ENCODE measurements around the gene TEK. TPM values are rescaled to one million over a fixed set of nuclear protein-coding genes. Genes with fewer than 3 reads are reported as not detected.

TEK gene
- total and polyA plus RNA-seq, 2 experiments from 2014 or later = 2.0 to 5.6 TPM

- Histone ChIP-seq H3K27ac (no peak overlapping the region), H3K79me2 (no peaks in the 10 kb centered on the region), H3K4me3 (no peak overlapping the region), H3K27me3 (no peaks in the 10 kb centered on the region), H3K9me2 (replicated peaks; ENCODE audit: insufficient read depth) (no peaks in the 10 kb centered on the region), H3K4me2 (no peak overlapping the region), H3K9me3 (ENCODE audit: low read depth) (no peaks in the 10 kb centered on the region), H2AFZ (no peak overlapping the region), H4K20me1 (ENCODE audit: insufficient read depth, poor library complexity, severe bottlenecking) (no peaks in the 10 kb centered on the region), H3K36me3 (replicated peaks; ENCODE audit: insufficient read depth, low read depth) (no peaks in the 10 kb centered on the region), H3K4me1 (ENCODE audit: insufficient read depth) (no peaks in the 10 kb centered on the region)
- WGBS (ENCODE audit: low lambda C conversion rate, missing lambda C conversion rate) = 97% methylated on average over 3 of the region's 3 CpGs
- no peak for TF ChIP-seq CTCF (IDR thresholded peaks at IDR 0.05; ENCODE audit: poor library complexity)
- no peak for TF ChIP-seq EZH2phosphoT487 (IDR thresholded peaks at IDR 0.05; ENCODE audit: low read depth, severe bottlenecking, unreplicated experiment)
- TF ChIP-seq EZH2 (IDR thresholded peaks at IDR 0.05; ENCODE audit: borderline replicate concordance) = no peak
- DNase-seq (ENCODE audit: low spot score) = no peak
Measured at GRCh38 chr9:27168951-27169350, 59.9 kb downstream of the TEK start.

- no peaks in the 10 kb centered on the region for H3K4me1 ChIP-seq (ENCODE audit: insufficient read depth)
- H2AFZ ChIP-seq = no peak overlapping the region
- no peaks in the 10 kb centered on the region for H3K9me2 ChIP-seq (replicated peaks; ENCODE audit: insufficient read depth)
- H3K27me3 ChIP-seq = no peaks in the 10 kb centered on the region
- TF ChIP-seq EZH2 (IDR thresholded peaks at IDR 0.05; ENCODE audit: borderline replicate concordance) = no peak
- H3K36me3 ChIP-seq (replicated peaks; ENCODE audit: insufficient read depth, low read depth) = no peaks in the 10 kb centered on the region
- no peak overlapping the region for H3K4me3 ChIP-seq
- no peak overlapping the region for H3K4me2 ChIP-seq
- H3K27ac ChIP-seq = no peak overlapping the region
- H3K79me2 ChIP-seq = no peaks in the 10 kb centered on the region
- WGBS (ENCODE audit: low lambda C conversion rate, missing lambda C conversion rate) = 93% methylated on average over 3 of the region's 3 CpGs
- no peaks in the 10 kb centered on the region for H3K9me3 ChIP-seq (ENCODE audit: low read depth)
- H4K20me1 ChIP-seq (ENCODE audit: insufficient read depth, poor library complexity, severe bottlenecking) = no peaks in the 10 kb centered on the region
- DNase-seq (ENCODE audit: low spot score) = no peak
Measured at GRCh38 chr9:27176971-27177370, 67.9 kb downstream of the TEK start.

- H3K36me3 ChIP-seq (replicated peaks; ENCODE audit: insufficient read depth, low read depth) = no peaks in the 10 kb centered on the region
- H3K4me3 ChIP-seq = no peak overlapping the region
- no peak overlapping the region for H3K4me2 ChIP-seq
- H3K4me1 ChIP-seq (ENCODE audit: insufficient read depth) = no peaks in the 10 kb centered on the region
- no peaks in the 10 kb centered on the region for H3K9me2 ChIP-seq (replicated peaks; ENCODE audit: insufficient read depth)
- no peak overlapping the region for H2AFZ ChIP-seq
- 86% methylated on average over 2 of the region's 2 CpGs for WGBS (ENCODE audit: low lambda C conversion rate, missing lambda C conversion rate)
- TF ChIP-seq CTCF (IDR thresholded peaks at IDR 0.05; ENCODE audit: poor library complexity) (no peak), EZH2 (IDR thresholded peaks at IDR 0.05; ENCODE audit: borderline replicate concordance) (no peak), EZH2phosphoT487 (IDR thresholded peaks at IDR 0.05; ENCODE audit: low read depth, severe bottlenecking, unreplicated experiment) (no peak)
- no peaks in the 10 kb centered on the region for H3K79me2 ChIP-seq
- no peak for DNase-seq (ENCODE audit: low spot score)
- no peak overlapping the region for H3K27ac ChIP-seq
- no peaks in the 10 kb centered on the region for H3K9me3 ChIP-seq (ENCODE audit: low read depth)
- H3K27me3 ChIP-seq = no peaks in the 10 kb centered on the region
- no peaks in the 10 kb centered on the region for H4K20me1 ChIP-seq (ENCODE audit: insufficient read depth, poor library complexity, severe bottlenecking)
Measured at GRCh38 chr9:27179245-27179865, 70.3 kb downstream of the TEK start.

GRCh38 chr9:27181381-27181780 lies 72.4 kb downstream of the TEK start:
- no peak overlapping the region for H3K27ac ChIP-seq
- no peaks in the 10 kb centered on the region for H3K4me1 ChIP-seq (ENCODE audit: insufficient read depth)
- no peaks in the 10 kb centered on the region for H3K79me2 ChIP-seq
- no peaks in the 10 kb centered on the region for H3K36me3 ChIP-seq (replicated peaks; ENCODE audit: insufficient read depth, low read depth)
- no peaks in the 10 kb centered on the region for H3K9me3 ChIP-seq (ENCODE audit: low read depth)
- H3K9me2 ChIP-seq (replicated peaks; ENCODE audit: insufficient read depth) = no peaks in the 10 kb centered on the region
- no peak overlapping the region for H3K4me3 ChIP-seq
- H4K20me1 ChIP-seq (ENCODE audit: insufficient read depth, poor library complexity, severe bottlenecking) = no peaks in the 10 kb centered on the region
- TF ChIP-seq CTCF (IDR thresholded peaks at IDR 0.05; ENCODE audit: poor library complexity) = no peak
- TF ChIP-seq EZH2 (IDR thresholded peaks at IDR 0.05; ENCODE audit: borderline replicate concordance) = no peak
- TF ChIP-seq EZH2phosphoT487 (IDR thresholded peaks at IDR 0.05; ENCODE audit: low read depth, severe bottlenecking, unreplicated experiment) = no peak
- no peak overlapping the region for H2AFZ ChIP-seq
- no peaks in the 10 kb centered on the region for H3K27me3 ChIP-seq
- WGBS (ENCODE audit: low lambda C conversion rate, missing lambda C conversion rate) = 88% methylated on average over 4 of the region's 4 CpGs
- no peak overlapping the region for H3K4me2 ChIP-seq
- DNase-seq (ENCODE audit: low spot score) = no peak
